Lower leg skin (tissue), 3 donors: Measurements from ENCODE around the gene ZNF662.

ENCODE experiments used
- CTCF ChIP-seq, 3 donors: fragments of 450-650 bp; IDR thresholded peaks; one replicate each; pipeline ENCODE4 v1.5.1; 2016; ENCODE audit warnings: antibody characterized with exemption in 3 of 3, mild to moderate bottlenecking in 3 of 3, moderate library complexity in 2 of 3
- POLR2A ChIP-seq, 2 donors: fragments of 450-650 bp; IDR thresholded peaks; one replicate each; pipeline ENCODE4 v1.6.1; 2016 to 2017; ENCODE audit warnings: antibody characterized with exemption in 2 of 2, mild to moderate bottlenecking in 1 of 2, moderate library complexity in 1 of 2

- no peak for TF ChIP-seq CTCF (IDR thresholded peaks at IDR 0.05)
- no peak for TF ChIP-seq POLR2A (IDR thresholded peaks at IDR 0.05)
These were observed 32.5 kb upstream of the ZNF662 start for GRCh38 chr3:42873221-42873982.
